Measurements from ENCODE around the gene GNG7. TPM values are rescaled to one million over a fixed set of nuclear protein-coding genes. Genes with fewer than 3 reads are reported as not detected.
"Not testable (repeated sequence)": the region's sequence is repeated elsewhere in the genome, so short reads cannot be mapped to it uniquely, and the experiment has no call there.

GNG7 gene
- polyA plus RNA-seq, 1 donor (not counting 4 experiments of a cell fraction or from before 2014, with no cell fraction given) = 0.01 TPM

DNA sequence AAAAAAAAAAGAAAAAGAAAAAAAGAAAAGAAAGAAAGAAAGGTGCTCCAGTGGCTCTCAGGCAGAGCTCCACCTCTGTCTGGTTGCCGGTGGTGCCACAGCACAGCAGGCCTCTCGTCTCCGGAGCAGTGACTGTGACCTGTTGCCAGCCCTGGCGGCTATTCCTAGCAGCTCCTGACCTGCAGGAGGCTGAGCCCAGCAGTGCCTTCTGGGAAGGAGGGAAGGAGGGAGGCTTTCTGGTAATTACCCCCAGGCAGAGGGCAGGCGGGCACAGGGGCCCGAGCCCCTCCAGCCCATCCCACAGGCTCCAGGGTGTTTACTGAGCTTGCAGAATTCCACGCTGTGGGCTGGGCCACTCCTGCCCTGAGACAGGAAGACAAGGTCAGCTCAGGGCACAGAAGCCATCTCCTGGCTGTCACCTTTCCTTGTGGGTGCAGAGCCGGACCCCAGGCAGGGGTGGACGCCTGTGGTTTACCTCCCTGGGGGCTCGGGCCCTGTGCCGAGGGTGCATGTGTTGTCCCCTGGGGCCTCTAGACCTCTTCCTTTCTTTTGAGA, 77.9 kb downstream of the GNG7 start:
- peaks cover 35% of the 10 kb centered on the region for H3K4me1 ChIP-seq (ENCODE audit: control insufficient read depth, extremely low read depth, insufficient read depth, low read length)
- TF ChIP-seq EZH2 (IDR thresholded peaks at IDR 0.05; ENCODE audit: low read length) = no peak
- TF ChIP-seq, protein P1, sequence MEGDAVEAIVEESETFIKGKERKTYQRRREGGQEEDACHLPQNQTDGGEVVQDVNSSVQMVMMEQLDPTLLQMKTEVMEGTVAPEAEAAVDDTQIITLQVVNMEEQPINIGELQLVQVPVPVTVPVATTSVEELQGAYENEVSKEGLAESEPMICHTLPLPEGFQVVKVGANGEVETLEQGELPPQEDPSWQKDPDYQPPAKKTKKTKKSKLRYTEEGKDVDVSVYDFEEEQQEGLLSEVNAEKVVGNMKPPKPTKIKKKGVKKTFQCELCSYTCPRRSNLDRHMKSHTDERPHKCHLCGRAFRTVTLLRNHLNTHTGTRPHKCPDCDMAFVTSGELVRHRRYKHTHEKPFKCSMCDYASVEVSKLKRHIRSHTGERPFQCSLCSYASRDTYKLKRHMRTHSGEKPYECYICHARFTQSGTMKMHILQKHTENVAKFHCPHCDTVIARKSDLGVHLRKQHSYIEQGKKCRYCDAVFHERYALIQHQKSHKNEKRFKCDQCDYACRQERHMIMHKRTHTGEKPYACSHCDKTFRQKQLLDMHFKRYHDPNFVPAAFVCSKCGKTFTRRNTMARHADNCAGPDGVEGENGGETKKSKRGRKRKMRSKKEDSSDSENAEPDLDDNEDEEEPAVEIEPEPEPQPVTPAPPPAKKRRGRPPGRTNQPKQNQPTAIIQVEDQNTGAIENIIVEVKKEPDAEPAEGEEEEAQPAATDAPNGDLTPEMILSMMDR (optimal IDR thresholded peaks at IDR 0.05 in 1 of 3, IDR thresholded peaks at IDR 0.05 in 1 of 3, conservative IDR thresholded peaks at IDR 0.05 in 1 of 3; ENCODE audit: extremely low read depth in 1 of 3, insufficient read depth in 2 of 3, low read length in 3 of 3) = peak in 2 of 3 experiments; percentile 16 to 18
- H3K9ac ChIP-seq (ENCODE audit: control insufficient read depth, extremely low read depth, insufficient read depth, low read length) = no peak overlapping the region

DNA sequence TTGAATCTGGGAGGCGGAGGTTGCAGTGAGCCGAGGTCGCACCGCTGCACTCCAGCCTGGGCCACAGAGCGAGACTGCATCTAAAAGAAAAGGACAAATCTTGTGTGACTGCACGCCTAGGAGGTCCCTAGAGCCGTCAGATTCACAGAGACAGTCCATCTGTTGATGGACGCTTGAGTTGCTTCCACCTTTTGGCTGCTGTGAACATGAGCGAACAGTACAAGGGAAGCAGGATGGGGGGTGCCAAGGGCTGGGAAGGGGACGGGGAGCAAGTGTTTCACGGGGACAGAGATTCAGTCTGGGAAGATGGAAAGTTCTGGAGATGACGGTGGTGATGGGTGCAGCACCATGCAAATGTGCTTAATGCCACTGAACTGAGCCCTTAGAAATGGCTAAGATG, 78.7 kb downstream of the GNG7 start:
- no peak for FAIRE-seq
- Histone ChIP-seq H3K79me2 (ENCODE audit: control insufficient read depth, insufficient read depth, low read length) (no peaks in the 10 kb centered on the region), H3K4me1 (ENCODE audit: control insufficient read depth, extremely low read depth, insufficient read depth, low read length) (peaks cover 40% of the 10 kb centered on the region), H4K20me1 (ENCODE audit: control insufficient read depth, extremely low read depth, insufficient read depth, low read length) (no peaks in the 10 kb centered on the region), H3K4me3 (ENCODE audit: control insufficient read depth in 2 of 3, extremely low read depth in 1 of 3, insufficient read depth in 2 of 3, low read depth in 1 of 3, low read length in 3 of 3) (no peak overlapping the region), H3K9ac (ENCODE audit: control insufficient read depth, extremely low read depth, insufficient read depth, low read length) (no peak overlapping the region), H3K4me2 (ENCODE audit: control insufficient read depth, extremely low read depth, insufficient read depth, low read depth, low read length) (no peak overlapping the region), H3K27ac (ENCODE audit: control insufficient read depth, insufficient read depth, low read length) (no peak overlapping the region), H2AFZ (ENCODE audit: control insufficient read depth, low read length) (no peak overlapping the region), H3K36me3 (ENCODE audit: control insufficient read depth in 2 of 2, extremely low read depth in 1 of 2, insufficient read depth in 2 of 2, low read length in 2 of 2) (no peaks in the 10 kb centered on the region), H3K9me1 (ENCODE audit: control insufficient read depth, extremely low read depth, insufficient read depth, low read length) (no peaks in the 10 kb centered on the region), H3K9me3 (ENCODE audit: control insufficient read depth, low read depth, low read length) (peaks cover 7% of the 10 kb centered on the region), H3K27me3 (ENCODE audit: control insufficient read depth, extremely low read depth, insufficient read depth, low read length) (no peaks in the 10 kb centered on the region)
- no peak for TF ChIP-seq EZH2 (IDR thresholded peaks at IDR 0.05; ENCODE audit: low read length)
- TF ChIP-seq, protein P1 (optimal IDR thresholded peaks at IDR 0.05 in 1 of 3, IDR thresholded peaks at IDR 0.05 in 1 of 3, conservative IDR thresholded peaks at IDR 0.05 in 1 of 3; ENCODE audit: extremely low read depth in 1 of 3, insufficient read depth in 2 of 3, low read length in 3 of 3) = no peak
- no peak for DNase-seq (ENCODE audit: low read depth, low spot score)
- dilution Hi-C loops (cut with MboI; ENCODE audit: extremely low pct_ligation_motif_present, low sequenced_read_pairs) = no loop called here

More for the DNA sequence above, 77.9 kb downstream of the GNG7 start:
- Histone ChIP-seq H3K4me2 (ENCODE audit: control insufficient read depth, extremely low read depth, insufficient read depth, low read depth, low read length) (no peak overlapping the region), H2AFZ (ENCODE audit: control insufficient read depth, low read length) (peak overlapping the region; percentile 77), H3K9me1 (ENCODE audit: control insufficient read depth, extremely low read depth, insufficient read depth, low read length) (no peaks in the 10 kb centered on the region), H3K36me3 (ENCODE audit: control insufficient read depth in 2 of 2, extremely low read depth in 1 of 2, insufficient read depth in 2 of 2, low read length in 2 of 2) (no peaks in the 10 kb centered on the region), H4K20me1 (ENCODE audit: control insufficient read depth, extremely low read depth, insufficient read depth, low read length) (no peaks in the 10 kb centered on the region), H3K79me2 (ENCODE audit: control insufficient read depth, insufficient read depth, low read length) (no peaks in the 10 kb centered on the region), H3K9me3 (ENCODE audit: control insufficient read depth, low read depth, low read length) (peaks cover 10% of the 10 kb centered on the region), H3K27ac (ENCODE audit: control insufficient read depth, insufficient read depth, low read length) (no peak overlapping the region), H3K4me3 (ENCODE audit: control insufficient read depth in 2 of 3, extremely low read depth in 1 of 3, insufficient read depth in 2 of 3, low read depth in 1 of 3, low read length in 3 of 3) (no peak overlapping the region), H3K27me3 (ENCODE audit: control insufficient read depth, extremely low read depth, insufficient read depth, low read length) (no peaks in the 10 kb centered on the region)
- FAIRE-seq (no peak), DNase-seq (ENCODE audit: low read depth, low spot score) (no peak)
- dilution Hi-C loops (cut with MboI; ENCODE audit: extremely low pct_ligation_motif_present, low sequenced_read_pairs) = no loop called here

DNA sequence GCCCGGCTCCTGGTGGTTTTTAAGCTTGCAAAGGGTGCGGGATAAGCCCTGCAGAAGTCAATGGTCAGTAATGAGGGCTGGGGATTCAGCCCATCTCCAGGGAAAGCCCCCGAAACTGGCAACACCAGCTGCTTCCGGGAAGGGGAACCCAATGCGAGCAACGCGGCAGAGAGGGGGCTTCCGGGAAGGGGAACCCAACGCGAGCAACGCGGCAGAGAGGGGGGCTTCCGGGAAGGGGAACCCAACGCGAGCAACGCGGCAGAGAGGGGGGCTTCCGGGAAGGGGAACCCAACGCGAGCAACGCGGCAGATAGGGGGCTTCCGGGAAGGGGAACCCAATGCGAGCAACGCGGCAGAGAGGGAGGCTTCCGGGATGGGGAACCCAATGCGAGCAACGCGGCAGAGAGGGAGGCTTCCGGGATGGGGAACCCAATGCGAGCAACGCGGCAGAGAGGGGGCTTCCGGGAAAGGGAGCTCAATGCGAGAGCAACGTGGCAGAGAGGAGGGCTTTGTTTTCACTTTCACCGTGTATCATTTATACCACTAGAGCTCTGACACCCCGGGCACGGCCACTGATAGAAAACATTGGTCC, 80.0 kb downstream of the GNG7 start:
- H4K20me1 ChIP-seq (ENCODE audit: control insufficient read depth, extremely low read depth, insufficient read depth, low read length); H3K4me3 ChIP-seq (ENCODE audit: control insufficient read depth in 2 of 3, extremely low read depth in 1 of 3, insufficient read depth in 2 of 3, low read depth in 1 of 3, low read length in 3 of 3); H3K27ac ChIP-seq (ENCODE audit: control insufficient read depth, insufficient read depth, low read length); H3K9me3 ChIP-seq (ENCODE audit: control insufficient read depth, low read depth, low read length); H3K9me1 ChIP-seq (ENCODE audit: control insufficient read depth, extremely low read depth, insufficient read depth, low read length); H3K9ac ChIP-seq (ENCODE audit: control insufficient read depth, extremely low read depth, insufficient read depth, low read length); H2AFZ ChIP-seq (ENCODE audit: control insufficient read depth, low read length); FAIRE-seq; DNase-seq (ENCODE audit: low read depth, low spot score); H3K36me3 ChIP-seq (ENCODE audit: control insufficient read depth in 2 of 2, extremely low read depth in 1 of 2, insufficient read depth in 2 of 2, low read length in 2 of 2); dilution Hi-C loops (cut with MboI; ENCODE audit: extremely low pct_ligation_motif_present, low sequenced_read_pairs); H3K79me2 ChIP-seq (ENCODE audit: control insufficient read depth, insufficient read depth, low read length); H3K27me3 ChIP-seq (ENCODE audit: control insufficient read depth, extremely low read depth, insufficient read depth, low read length); H3K4me2 ChIP-seq (ENCODE audit: control insufficient read depth, extremely low read depth, insufficient read depth, low read depth, low read length): not testable (repeated sequence)
- H3K4me1 ChIP-seq (ENCODE audit: control insufficient read depth, extremely low read depth, insufficient read depth, low read length) = peaks cover 43% of the 10 kb centered on the region
